Retinal pigment epithelial cell (primary cell): ENCODE measurements around the gene IFNAR1.
"Not testable (repeated sequence)": the region's sequence is repeated elsewhere in the genome, so short reads cannot be mapped to it uniquely, and the experiment has no call there.

Source experiments
- DNase-seq: peaks from one replicate; pipeline ENCODE4 v3.0.0-alpha.2; 2010; ENCODE audit warnings: low read depth
- H3K4me3 ChIP-seq: 2 replicates; pipeline ENCODE4 v1.5.1; 2011; ENCODE audit warnings: mild to moderate bottlenecking, low read length, control low read depth, moderate library complexity
- CTCF ChIP-seq: conservative IDR thresholded peaks from 2 replicates; pipeline ENCODE4 v1.5.1; 2011; ENCODE audit warnings: low read depth, low read length, control low read depth, inconsistent platforms

IFNAR1 gene

GRCh38 chr21:33374450-33375096 lies 49.8 kb downstream of the IFNAR1 start:
- no peak for DNase-seq
- H3K4me3 ChIP-seq = no peak overlapping the region
- peak; percentile 67 for TF ChIP-seq CTCF

GRCh38 chr21:33375101-33375644 lies 50.4 kb downstream of the IFNAR1 start:
- DNase-seq = no peak
- no peak for TF ChIP-seq CTCF
- H3K4me3 ChIP-seq = no peak overlapping the region

GRCh38 chr21:33377221-33377920 lies 52.6 kb downstream of the IFNAR1 start:
- no peak overlapping the region for H3K4me3 ChIP-seq
- DNase-seq = no peak
- TF ChIP-seq CTCF = no peak

GRCh38 chr21:33378081-33378480 lies 53.3 kb downstream of the IFNAR1 start:
- H3K4me3 ChIP-seq = no peak overlapping the region
- no peak for DNase-seq
- TF ChIP-seq CTCF = no peak

- not testable (repeated sequence) for DNase-seq
These were observed 55.2 kb downstream of the IFNAR1 start for GRCh38 chr21:33379934-33380333.

GRCh38 chr21:33380483-33380998 lies 55.8 kb downstream of the IFNAR1 start:
- H3K4me3 ChIP-seq = no peak overlapping the region

More at GRCh38 chr21:33379934-33380333, 55.2 kb downstream of the IFNAR1 start:
- not testable (repeated sequence) for H3K4me3 ChIP-seq

GRCh38 chr21:33381381-33381780 lies 56.6 kb downstream of the IFNAR1 start:
- not testable (repeated sequence) for H3K4me3 ChIP-seq, DNase-seq

More at GRCh38 chr21:33380483-33380998, 55.8 kb downstream of the IFNAR1 start:
- peak; percentile 73 for DNase-seq
- TF ChIP-seq CTCF = no peak
